Transverse colon (tissue), 4 donors: ENCODE measurements around the gene ULK4.
"Not testable (repeated sequence)": the region's sequence is repeated elsewhere in the genome, so short reads cannot be mapped to it uniquely, and the experiment has no call there.

Source experiments
- CTCF ChIP-seq, 5 experiments: fragments of 200-600 bp in 3 of 5; fragments of 450-650 bp in 2 of 5; sonication (generic) in 3 of 5; IDR thresholded peaks; 1 replicate in 2 of 5; 2 replicates in 3 of 5; pipeline ENCODE4 v1.5.1; 2016 to 2017; ENCODE audit warnings: antibody characterized with exemption in 5 of 5, inconsistent platforms in 3 of 5, mild to moderate bottlenecking in 2 of 5, moderate library complexity in 1 of 5
- EP300 ChIP-seq: sonication (generic); formaldehyde crosslinking; IDR thresholded peaks from one replicate; pipeline ENCODE4 v1.6.1; 2017; ENCODE audit warnings: antibody characterized with exemption, low read depth
- POLR2A ChIP-seq: fragments of 450-650 bp; IDR thresholded peaks from one replicate; pipeline ENCODE4 v1.6.1; 2016; ENCODE audit warnings: antibody characterized with exemption, mild to moderate bottlenecking, moderate library complexity
- POLR2AphosphoS5 ChIP-seq, 3 donors: sonication (generic); formaldehyde crosslinking; IDR thresholded peaks; one replicate each; pipeline ENCODE4 v1.6.1; 2016; ENCODE audit warnings: antibody characterized with exemption in 3 of 3

- TF ChIP-seq POLR2A; CTCF (IDR thresholded peaks at IDR 0.05); POLR2AphosphoS5 (IDR thresholded peaks at IDR 0.05); EP300: not testable (repeated sequence)
These were observed 199.0 kb downstream of the ULK4 start for GRCh38 chr3:41762867-41763266.
